BLaER1 (cell line): ENCODE data around the gene TTLL5.

Experiments
- H3K27ac ChIP-seq: shearing (Covaris generic); formaldehyde crosslinking; 2 replicates; pipeline ENCODE4 v1.8.1; 2022
- H3K27me3 ChIP-seq: shearing (Covaris generic); formaldehyde crosslinking; 2 replicates; pipeline ENCODE4 v1.8.1; 2022
- H3K36me3 ChIP-seq: shearing (Covaris generic); formaldehyde crosslinking; 2 replicates; pipeline ENCODE4 v1.8.1; 2022
- H3K4me1 ChIP-seq: shearing (Covaris generic); formaldehyde crosslinking; 2 replicates; pipeline ENCODE4 v1.8.1; 2022
- H3K4me2 ChIP-seq: shearing (Covaris generic); formaldehyde crosslinking; 2 replicates; pipeline ENCODE4 v1.8.1; 2022
- H3K4me3 ChIP-seq: shearing (Covaris generic); formaldehyde crosslinking; 2 replicates; pipeline ENCODE4 v1.8.1; 2022
- H3K9ac ChIP-seq: shearing (Covaris generic); formaldehyde crosslinking; 2 replicates; pipeline ENCODE4 v1.8.1; 2022
- H3K9me3 ChIP-seq: shearing (Covaris generic); formaldehyde crosslinking; 2 replicates; pipeline ENCODE4 v1.8.1; 2022
- H4K20me1 ChIP-seq: shearing (Covaris generic); formaldehyde crosslinking; 2 replicates; pipeline ENCODE4 v1.8.1; 2022
- Cebpa-rat ChIP-seq: shearing (Covaris generic); IDR thresholded peaks from 2 replicates; pipeline ENCODE4 v1.8.1; 2022

TTLL5 gene

GRCh38 chr14:75807667-75808360 is 146.8 kb downstream of the TTLL5 start:
- TF ChIP-seq Cebpa-rat: no peak
- no peak overlapping the region for H3K4me2 ChIP-seq
- no peaks in the 10 kb centered on the region for H3K27me3 ChIP-seq
- no peaks in the 10 kb centered on the region for H3K4me1 ChIP-seq
- H3K9ac ChIP-seq: no peak overlapping the region
- no peak overlapping the region for H3K27ac ChIP-seq
- H3K9me3 ChIP-seq: no peaks in the 10 kb centered on the region
- H4K20me1 ChIP-seq: no peaks in the 10 kb centered on the region
- no peak overlapping the region for H3K4me3 ChIP-seq
- peaks cover 58% of the 10 kb centered on the region for H3K36me3 ChIP-seq

- H3K9me3 ChIP-seq: no peaks in the 10 kb centered on the region
- peaks cover 45% of the 10 kb centered on the region for H3K36me3 ChIP-seq
- H3K4me1 ChIP-seq: no peaks in the 10 kb centered on the region
- H3K4me2 ChIP-seq: no peak overlapping the region
- H4K20me1 ChIP-seq: no peaks in the 10 kb centered on the region
- no peak overlapping the region for H3K9ac ChIP-seq
- no peak overlapping the region for H3K4me3 ChIP-seq
- no peak for TF ChIP-seq Cebpa-rat
- no peaks in the 10 kb centered on the region for H3K27me3 ChIP-seq
- no peak overlapping the region for H3K27ac ChIP-seq
These were observed 150.2 kb downstream of the TTLL5 start for GRCh38 chr14:75811136-75811829.

GRCh38 chr14:75811872-75812499 is 150.9 kb downstream of the TTLL5 start:
- Histone ChIP-seq H3K4me1 (no peaks in the 10 kb centered on the region), H3K27me3 (no peaks in the 10 kb centered on the region), H3K9ac (no peak overlapping the region), H3K4me3 (no peak overlapping the region), H3K36me3 (peaks cover 39% of the 10 kb centered on the region), H3K4me2 (no peak overlapping the region), H3K9me3 (no peaks in the 10 kb centered on the region), H4K20me1 (no peaks in the 10 kb centered on the region), H3K27ac (no peak overlapping the region)
- TF ChIP-seq Cebpa-rat: no peak

- no peak overlapping the region for H3K4me2 ChIP-seq
- H3K9ac ChIP-seq: no peak overlapping the region
- H3K4me1 ChIP-seq: no peaks in the 10 kb centered on the region
- no peak overlapping the region for H3K4me3 ChIP-seq
- no peaks in the 10 kb centered on the region for H3K27me3 ChIP-seq
- H4K20me1 ChIP-seq: no peaks in the 10 kb centered on the region
- H3K36me3 ChIP-seq: peaks cover 32% of the 10 kb centered on the region
- no peaks in the 10 kb centered on the region for H3K9me3 ChIP-seq
- H3K27ac ChIP-seq: no peak overlapping the region
- TF ChIP-seq Cebpa-rat: no peak
These were observed 151.6 kb downstream of the TTLL5 start for GRCh38 chr14:75812622-75813021.

DNA sequence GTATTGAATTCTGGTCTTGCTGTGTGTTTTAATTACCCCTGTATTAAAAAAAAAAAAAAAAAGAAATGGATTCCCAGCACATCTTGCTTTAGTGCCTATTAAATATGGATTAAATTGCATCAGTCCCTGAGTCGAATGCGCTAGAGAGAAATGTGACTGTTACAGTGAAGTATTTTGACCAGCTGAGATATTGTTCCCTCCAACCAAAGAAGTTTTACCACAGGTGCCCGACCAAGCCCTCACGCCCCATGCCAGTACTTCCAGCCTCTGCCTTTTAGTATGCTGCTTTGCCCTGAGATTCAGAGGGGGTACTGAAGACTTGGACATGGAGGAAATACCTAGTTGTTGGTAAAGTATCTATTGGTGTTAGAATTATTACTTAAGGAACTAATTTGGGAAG is 159.7 kb downstream of the TTLL5 start:
- Histone ChIP-seq H3K9me3 (no peaks in the 10 kb centered on the region), H3K27ac (no peak overlapping the region), H3K9ac (no peak overlapping the region), H3K4me1 (no peaks in the 10 kb centered on the region), H3K4me2 (no peak overlapping the region), H3K4me3 (no peak overlapping the region), H3K36me3 (peaks cover 43% of the 10 kb centered on the region), H4K20me1 (no peaks in the 10 kb centered on the region), H3K27me3 (no peaks in the 10 kb centered on the region)
- TF ChIP-seq Cebpa-rat: no peak

DNA sequence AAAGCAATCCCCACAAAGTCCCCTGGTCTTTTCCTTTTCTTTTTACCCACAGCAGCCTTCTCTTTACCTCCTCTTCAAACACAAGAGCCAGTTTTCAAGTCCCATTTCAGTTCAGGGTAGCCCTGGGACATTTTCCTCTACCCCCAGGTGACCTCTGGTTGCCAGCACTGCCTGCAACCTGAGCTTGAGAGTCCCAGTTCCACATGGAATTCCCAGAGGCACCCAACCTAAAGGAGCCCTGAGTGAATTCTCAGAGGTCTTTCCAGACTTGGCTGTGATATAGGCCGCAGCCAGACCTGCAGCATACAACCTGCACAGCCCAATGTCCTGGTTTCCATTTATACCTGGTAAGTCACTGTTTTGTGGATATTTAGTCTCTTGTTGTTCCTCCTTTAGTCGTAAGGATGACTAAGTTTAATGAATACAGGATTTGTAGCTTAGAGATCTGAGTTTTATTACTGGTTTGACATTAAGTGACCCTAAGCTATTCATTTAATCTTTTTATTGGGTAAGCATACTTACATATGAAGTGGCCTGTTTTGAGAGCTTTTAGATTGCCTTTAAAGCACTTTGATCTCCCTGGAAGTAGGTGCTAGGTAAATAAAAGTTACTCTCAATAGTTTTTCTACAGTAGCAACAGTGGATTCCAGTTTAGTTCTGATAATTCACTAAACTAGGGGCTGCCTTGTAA is 160.9 kb downstream of the TTLL5 start:
- Histone ChIP-seq H3K4me1 (no peaks in the 10 kb centered on the region), H3K9ac (no peak overlapping the region), H3K27ac (no peak overlapping the region), H3K36me3 (peaks cover 43% of the 10 kb centered on the region), H3K4me2 (no peak overlapping the region), H4K20me1 (no peaks in the 10 kb centered on the region), H3K27me3 (no peaks in the 10 kb centered on the region), H3K9me3 (no peaks in the 10 kb centered on the region), H3K4me3 (no peak overlapping the region)
- no peak for TF ChIP-seq Cebpa-rat

DNA sequence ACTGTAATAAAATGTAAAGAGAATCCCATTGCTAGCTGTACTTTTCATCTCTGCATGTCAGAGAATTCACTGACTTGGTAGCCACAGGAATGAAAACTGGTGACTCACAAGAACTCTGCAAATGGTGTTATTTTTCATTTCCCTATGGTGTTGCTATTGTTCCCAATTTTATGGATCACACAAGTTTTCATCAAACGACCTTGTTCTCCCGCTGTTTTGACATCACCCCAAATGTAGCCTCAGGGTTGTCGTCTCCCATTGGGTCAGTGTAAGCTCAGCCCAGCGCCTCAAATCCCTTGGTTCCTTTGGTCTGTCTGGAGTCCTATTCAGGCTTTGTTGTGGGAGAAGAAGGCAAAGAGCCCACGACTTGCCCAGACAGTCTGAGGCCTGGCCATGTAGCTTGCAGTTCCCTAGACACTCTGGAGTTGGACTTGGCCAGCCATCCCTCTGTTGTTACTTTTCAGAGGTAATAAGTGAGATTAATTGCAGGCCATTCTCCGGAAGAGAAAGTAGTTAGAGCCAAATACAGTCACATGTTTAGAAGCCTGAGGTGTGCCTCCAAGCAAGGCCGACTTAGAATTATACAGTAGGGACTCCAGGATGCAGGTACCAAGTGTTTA is 161.6 kb downstream of the TTLL5 start:
- TF ChIP-seq Cebpa-rat: no peak
- H3K27ac ChIP-seq: no peak overlapping the region

DNA sequence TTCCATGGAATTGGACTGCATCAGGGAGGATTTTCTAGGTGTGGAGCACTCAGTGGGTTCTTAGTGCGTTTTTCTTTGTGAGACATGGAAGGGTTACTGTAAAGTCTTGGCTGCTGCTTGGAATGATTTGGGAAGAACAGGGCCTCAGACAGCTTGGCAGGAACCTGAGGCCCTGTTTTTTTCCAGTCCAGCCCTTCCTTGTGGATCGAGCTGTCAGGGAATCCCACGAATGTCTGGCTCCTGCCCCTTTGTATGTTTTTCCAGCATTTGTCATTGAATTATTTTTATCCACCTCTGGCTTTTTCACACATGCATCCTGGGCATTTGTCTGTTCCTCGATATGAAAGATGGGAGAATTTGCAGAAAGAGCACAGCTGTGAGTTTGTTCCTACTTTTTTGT is 162.3 kb downstream of the TTLL5 start:
- Histone ChIP-seq H3K4me1 (no peaks in the 10 kb centered on the region), H3K4me3 (no peak overlapping the region), H3K4me2 (no peak overlapping the region), H3K27ac (no peak overlapping the region), H4K20me1 (no peaks in the 10 kb centered on the region), H3K9ac (no peak overlapping the region), H3K9me3 (no peaks in the 10 kb centered on the region), H3K27me3 (no peaks in the 10 kb centered on the region), H3K36me3 (peaks cover 43% of the 10 kb centered on the region)
- no peak for TF ChIP-seq Cebpa-rat

More for the DNA sequence above, 161.6 kb downstream of the TTLL5 start:
- H3K9ac ChIP-seq: no peak overlapping the region
- H3K4me2 ChIP-seq: no peak overlapping the region
- peaks cover 43% of the 10 kb centered on the region for H3K36me3 ChIP-seq
- no peaks in the 10 kb centered on the region for H3K27me3 ChIP-seq
- H3K9me3 ChIP-seq: no peaks in the 10 kb centered on the region
- H3K4me1 ChIP-seq: no peaks in the 10 kb centered on the region
- H3K4me3 ChIP-seq: no peak overlapping the region
- no peaks in the 10 kb centered on the region for H4K20me1 ChIP-seq

DNA sequence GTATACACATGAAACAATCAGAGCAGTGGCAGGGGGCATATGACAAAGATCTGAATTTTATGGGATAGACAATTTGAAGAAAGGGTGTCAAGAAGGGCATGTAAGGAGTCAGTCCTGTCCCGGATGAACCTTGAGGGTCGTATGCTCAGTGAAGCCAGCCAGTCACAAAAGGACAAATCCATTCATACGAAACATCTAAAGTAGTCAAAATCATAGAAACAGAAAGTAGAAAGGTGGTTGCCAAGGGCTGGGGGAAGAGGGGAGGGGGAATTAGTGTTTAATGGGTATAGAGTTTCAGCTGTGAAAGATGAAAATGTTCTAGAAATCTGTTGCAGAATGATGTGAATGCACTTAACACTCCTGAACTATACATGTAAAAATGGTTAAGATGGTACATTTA is 163.3 kb downstream of the TTLL5 start:
- no peak for TF ChIP-seq Cebpa-rat
- H3K27me3 ChIP-seq: no peaks in the 10 kb centered on the region
- no peak overlapping the region for H3K4me3 ChIP-seq
- no peak overlapping the region for H3K9ac ChIP-seq
- no peak overlapping the region for H3K4me2 ChIP-seq
- no peaks in the 10 kb centered on the region for H3K9me3 ChIP-seq
- H3K4me1 ChIP-seq: no peaks in the 10 kb centered on the region
- H4K20me1 ChIP-seq: no peaks in the 10 kb centered on the region
- no peak overlapping the region for H3K27ac ChIP-seq
- H3K36me3 ChIP-seq: peaks cover 43% of the 10 kb centered on the region
